Measurements from ENCODE around the gene DNAI1. TPM values are rescaled to one million over a fixed set of nuclear protein-coding genes. Genes with fewer than 3 reads are reported as not detected.

DNAI1 gene
- total and polyA plus RNA-seq, 10 of the 15 experiments (the other 5 are each of a cell fraction or from before 2014, with no cell fraction given), result not detected

DNA sequence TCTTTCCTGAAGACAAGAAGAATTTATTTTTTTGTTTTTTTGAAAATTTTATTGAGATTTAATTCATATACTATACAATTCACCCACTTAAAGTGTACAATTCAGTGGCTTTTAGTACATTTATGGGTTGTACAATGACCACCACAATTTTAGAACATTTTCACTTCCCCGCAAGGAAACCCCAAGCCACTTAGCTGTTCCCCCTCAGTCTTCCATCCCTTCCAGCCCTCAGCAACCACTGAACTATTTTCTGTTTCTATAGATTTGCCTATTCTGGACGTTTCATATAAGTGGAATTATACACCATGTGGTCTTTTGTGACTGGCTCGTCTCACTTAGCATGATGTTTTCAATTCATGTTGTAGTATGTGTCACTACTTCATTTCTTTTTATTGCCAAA, 28.0 kb downstream of the DNAI1 start (continued):
- TF ChIP-seq, protein P1, sequence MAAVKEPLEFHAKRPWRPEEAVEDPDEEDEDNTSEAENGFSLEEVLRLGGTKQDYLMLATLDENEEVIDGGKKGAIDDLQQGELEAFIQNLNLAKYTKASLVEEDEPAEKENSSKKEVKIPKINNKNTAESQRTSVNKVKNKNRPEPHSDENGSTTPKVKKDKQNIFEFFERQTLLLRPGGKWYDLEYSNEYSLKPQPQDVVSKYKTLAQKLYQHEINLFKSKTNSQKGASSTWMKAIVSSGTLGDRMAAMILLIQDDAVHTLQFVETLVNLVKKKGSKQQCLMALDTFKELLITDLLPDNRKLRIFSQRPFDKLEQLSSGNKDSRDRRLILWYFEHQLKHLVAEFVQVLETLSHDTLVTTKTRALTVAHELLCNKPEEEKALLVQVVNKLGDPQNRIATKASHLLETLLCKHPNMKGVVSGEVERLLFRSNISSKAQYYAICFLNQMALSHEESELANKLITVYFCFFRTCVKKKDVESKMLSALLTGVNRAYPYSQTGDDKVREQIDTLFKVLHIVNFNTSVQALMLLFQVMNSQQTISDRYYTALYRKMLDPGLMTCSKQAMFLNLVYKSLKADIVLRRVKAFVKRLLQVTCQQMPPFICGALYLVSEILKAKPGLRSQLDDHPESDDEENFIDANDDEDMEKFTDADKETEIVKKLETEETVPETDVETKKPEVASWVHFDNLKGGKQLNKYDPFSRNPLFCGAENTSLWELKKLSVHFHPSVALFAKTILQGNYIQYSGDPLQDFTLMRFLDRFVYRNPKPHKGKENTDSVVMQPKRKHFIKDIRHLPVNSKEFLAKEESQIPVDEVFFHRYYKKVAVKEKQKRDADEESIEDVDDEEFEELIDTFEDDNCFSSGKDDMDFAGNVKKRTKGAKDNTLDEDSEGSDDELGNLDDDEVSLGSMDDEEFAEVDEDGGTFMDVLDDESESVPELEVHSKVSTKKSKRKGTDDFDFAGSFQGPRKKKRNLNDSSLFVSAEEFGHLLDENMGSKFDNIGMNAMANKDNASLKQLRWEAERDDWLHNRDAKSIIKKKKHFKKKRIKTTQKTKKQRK (IDR thresholded peaks at IDR 0.05; ENCODE audit: low read depth, low read length), result no peak
- TF ChIP-seq NRF1 (conservative IDR thresholded peaks at IDR 0.05; ENCODE audit: low read depth, low read length), result no peak
- no peak for TF ChIP-seq MYC (IDR thresholded peaks at IDR 0.05; ENCODE audit: insufficient read depth, insufficient read length, insufficient replicate concordance, low read length, severe bottlenecking)
- TF ChIP-seq SUPT20H (IDR thresholded peaks at IDR 0.05; ENCODE audit: borderline replicate concordance, control insufficient read depth, low read depth, low read length), result no peak

DNA sequence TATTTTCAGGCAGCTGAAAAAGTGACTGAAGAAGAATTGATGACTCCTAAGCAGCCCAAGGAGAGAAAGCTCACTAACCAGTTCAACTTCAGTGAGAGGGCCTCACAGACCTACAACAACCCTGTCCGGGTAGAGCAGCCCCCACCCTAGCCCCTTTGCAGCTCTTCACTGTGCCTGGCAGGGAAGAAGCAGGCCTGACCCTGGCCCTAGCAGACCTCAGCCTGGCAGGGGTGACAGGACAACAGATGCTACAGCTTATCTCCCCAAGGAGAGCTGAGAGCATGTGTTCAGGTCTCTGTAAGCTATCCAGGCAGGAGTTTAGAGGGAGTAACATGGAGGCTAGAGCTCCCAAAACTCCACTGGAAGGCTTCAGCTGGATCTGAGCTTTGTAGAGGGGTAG, 31.8 kb downstream of the DNAI1 start:
- in situ Hi-C loops (cut with MboI), result no loop called here
- SMC1A ChIA-PET (ENCODE audit: uncharacterized antibody, unreplicated experiment), result interaction anchor here (1.1 kb wide), 2 partner anchors 46 to 54 kb away, joined by 3 read pairs; no protein-coding TSS in a partner anchor
- TF ChIP-seq, protein P2, sequence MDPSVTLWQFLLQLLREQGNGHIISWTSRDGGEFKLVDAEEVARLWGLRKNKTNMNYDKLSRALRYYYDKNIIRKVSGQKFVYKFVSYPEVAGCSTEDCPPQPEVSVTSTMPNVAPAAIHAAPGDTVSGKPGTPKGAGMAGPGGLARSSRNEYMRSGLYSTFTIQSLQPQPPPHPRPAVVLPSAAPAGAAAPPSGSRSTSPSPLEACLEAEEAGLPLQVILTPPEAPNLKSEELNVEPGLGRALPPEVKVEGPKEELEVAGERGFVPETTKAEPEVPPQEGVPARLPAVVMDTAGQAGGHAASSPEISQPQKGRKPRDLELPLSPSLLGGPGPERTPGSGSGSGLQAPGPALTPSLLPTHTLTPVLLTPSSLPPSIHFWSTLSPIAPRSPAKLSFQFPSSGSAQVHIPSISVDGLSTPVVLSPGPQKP (IDR thresholded peaks at IDR 0.05; ENCODE audit: low read depth, low read length), result no peak
- TF ChIP-seq ETV6 (conservative IDR thresholded peaks at IDR 0.05 in 1 of 2, IDR thresholded peaks at IDR 0.05 in 1 of 2; ENCODE audit: borderline replicate concordance in 1 of 2, low read depth in 1 of 2) (no peak), CHD2 (IDR thresholded peaks at IDR 0.05; ENCODE audit: borderline replicate concordance, low read depth, low read length) (no peak), ATF7 (IDR thresholded peaks at IDR 0.05; ENCODE audit: low read depth) (no peak)
- TF ChIP-seq, protein P3, sequence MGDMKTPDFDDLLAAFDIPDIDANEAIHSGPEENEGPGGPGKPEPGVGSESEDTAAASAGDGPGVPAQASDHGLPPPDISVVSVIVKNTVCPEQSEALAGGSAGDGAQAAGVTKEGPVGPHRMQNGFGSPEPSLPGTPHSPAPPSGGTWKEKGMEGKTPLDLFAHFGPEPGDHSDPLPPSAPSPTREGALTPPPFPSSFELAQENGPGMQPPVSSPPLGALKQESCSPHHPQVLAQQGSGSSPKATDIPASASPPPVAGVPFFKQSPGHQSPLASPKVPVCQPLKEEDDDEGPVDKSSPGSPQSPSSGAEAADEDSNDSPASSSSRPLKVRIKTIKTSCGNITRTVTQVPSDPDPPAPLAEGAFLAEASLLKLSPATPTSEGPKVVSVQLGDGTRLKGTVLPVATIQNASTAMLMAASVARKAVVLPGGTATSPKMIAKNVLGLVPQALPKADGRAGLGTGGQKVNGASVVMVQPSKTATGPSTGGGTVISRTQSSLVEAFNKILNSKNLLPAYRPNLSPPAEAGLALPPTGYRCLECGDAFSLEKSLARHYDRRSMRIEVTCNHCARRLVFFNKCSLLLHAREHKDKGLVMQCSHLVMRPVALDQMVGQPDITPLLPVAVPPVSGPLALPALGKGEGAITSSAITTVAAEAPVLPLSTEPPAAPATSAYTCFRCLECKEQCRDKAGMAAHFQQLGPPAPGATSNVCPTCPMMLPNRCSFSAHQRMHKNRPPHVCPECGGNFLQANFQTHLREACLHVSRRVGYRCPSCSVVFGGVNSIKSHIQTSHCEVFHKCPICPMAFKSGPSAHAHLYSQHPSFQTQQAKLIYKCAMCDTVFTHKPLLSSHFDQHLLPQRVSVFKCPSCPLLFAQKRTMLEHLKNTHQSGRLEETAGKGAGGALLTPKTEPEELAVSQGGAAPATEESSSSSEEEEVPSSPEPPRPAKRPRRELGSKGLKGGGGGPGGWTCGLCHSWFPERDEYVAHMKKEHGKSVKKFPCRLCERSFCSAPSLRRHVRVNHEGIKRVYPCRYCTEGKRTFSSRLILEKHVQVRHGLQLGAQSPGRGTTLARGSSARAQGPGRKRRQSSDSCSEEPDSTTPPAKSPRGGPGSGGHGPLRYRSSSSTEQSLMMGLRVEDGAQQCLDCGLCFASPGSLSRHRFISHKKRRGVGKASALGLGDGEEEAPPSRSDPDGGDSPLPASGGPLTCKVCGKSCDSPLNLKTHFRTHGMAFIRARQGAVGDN (IDR thresholded peaks at IDR 0.05), result no peak

More for the DNA sequence above, 31.8 kb downstream of the DNAI1 start:
- CTCF ChIA-PET, result interaction anchor here (1.9 to 2.0 kb wide), 3 partner anchors 10 to 144 kb away, joined by 4 to 8 read pairs (median 5); no protein-coding TSS in a partner anchor
- DNase-seq (ENCODE audit: low read depth, low spot score) (no peak), FAIRE-seq (no peak), ATAC-seq (no peak)
- 5% methylated on average over 1 of the region's 1 CpG for WGBS (ENCODE audit: insufficient coverage, insufficient replicate concordance, low lambda C conversion rate, missing lambda C conversion rate)
- RAD21 ChIA-PET (ENCODE audit: unreplicated experiment), result no interaction called here
- POLR2A ChIA-PET, result no interaction called here
- H3K27ac ChIP-seq (ENCODE audit: control insufficient read depth, insufficient read depth), result no peak overlapping the region
- no peaks in the 10 kb centered on the region for H3K79me2 ChIP-seq (ENCODE audit: control insufficient read depth, insufficient read depth, low read length)
- no peaks in the 10 kb centered on the region for H3K4me1 ChIP-seq (ENCODE audit: control insufficient read depth, insufficient read depth, low read length)
- H3K27me3 ChIP-seq (replicated peaks in 1 of 2; ENCODE audit: control insufficient read depth in 2 of 2, insufficient read depth in 2 of 2, low read length in 1 of 2), result peaks cover 4 to 22% of the 10 kb centered on the region in 2 experiments; a peak in 3 of 4 replicates
- no peaks in the 10 kb centered on the region; the same call in 1 of the 2 replicates for H4K20me1 ChIP-seq (ENCODE audit: control insufficient read depth, insufficient read depth)
- H3K36me3 ChIP-seq (ENCODE audit: control insufficient read depth in 2 of 2, insufficient read depth in 2 of 2, low read length in 1 of 2), result no peaks in the 10 kb centered on the region
- BruUV-seq (replicated peaks), result no TSS peak
- intact Hi-C loops (cut with micrococcal nuclease; ENCODE audit: unreplicated experiment), result no loop called here
- H3K4me3 ChIP-seq, result no peak overlapping the region
- no peak overlapping the region for H2AFZ ChIP-seq (ENCODE audit: control insufficient read depth, low read depth, low read length)
- H3K9ac ChIP-seq (ENCODE audit: control insufficient read depth, insufficient read depth, low read length), result no peak overlapping the region
- no peak overlapping the region for H3K4me2 ChIP-seq (ENCODE audit: control insufficient read depth, insufficient read depth)
- no peaks in the 10 kb centered on the region for H3K9me3 ChIP-seq (replicated peaks; ENCODE audit: control insufficient read depth, insufficient read depth, low read length)

Data from GM12878 (cell line).